Measurements from ENCODE around the gene LHX3. TPM values are rescaled to one million over a fixed set of nuclear protein-coding genes. Genes with fewer than 3 reads are reported as not detected.

LHX3 gene
- polyA plus RNA-seq, 4 donors: not detected

- no peaks in the 10 kb centered on the region for H3K36me3 ChIP-seq (ENCODE audit: control insufficient read depth in 3 of 3, insufficient read depth in 2 of 3, low read depth in 1 of 3, low read length in 3 of 3)
- DNase-seq: no peak
- H3K27me3 ChIP-seq (ENCODE audit: control insufficient read depth in 3 of 3, insufficient read depth in 3 of 3, low read length in 3 of 3): peaks cover 0 to 17% (median 3%) of the 10 kb centered on the region in 3 donors
- WGBS, 3 donors: 61 to 69% (median 65%) methylated on average over 35 to 42 of the region's 42 CpGs
- H3K27ac ChIP-seq (ENCODE audit: low read depth in 1 of 3, low read length in 2 of 3): no peak overlapping the region
- no peaks in the 10 kb centered on the region for H3K9me3 ChIP-seq (ENCODE audit: control insufficient read depth in 2 of 2, insufficient read depth in 1 of 2, low read depth in 1 of 2, low read length in 1 of 2)
- H3K4me3 ChIP-seq (ENCODE audit: low read depth in 1 of 3, low read length in 3 of 3): no peak overlapping the region
- no peak for FAIRE-seq
- no peaks in the 10 kb centered on the region for H3K4me1 ChIP-seq (ENCODE audit: control insufficient read depth in 3 of 3, insufficient read depth in 2 of 3, low read depth in 1 of 3, low read length in 2 of 3)
Measured at GRCh38 chr9:136156209-136157120, 48.5 kb downstream of the LHX3 start.

- FAIRE-seq: no peak
- no peak for DNase-seq
- Histone ChIP-seq H3K36me3 (ENCODE audit: control insufficient read depth in 3 of 3, insufficient read depth in 2 of 3, low read depth in 1 of 3, low read length in 3 of 3) (no peaks in the 10 kb centered on the region), H3K4me1 (ENCODE audit: control insufficient read depth in 3 of 3, insufficient read depth in 2 of 3, low read depth in 1 of 3, low read length in 2 of 3) (no peaks in the 10 kb centered on the region), H3K4me3 (ENCODE audit: low read depth in 1 of 3, low read length in 3 of 3) (no peak overlapping the region), H3K9me3 (ENCODE audit: control insufficient read depth in 2 of 2, insufficient read depth in 1 of 2, low read depth in 1 of 2, low read length in 1 of 2) (peaks cover 0 to 2% of the 10 kb centered on the region in 2 donors), H3K27ac (ENCODE audit: low read depth in 1 of 3, low read length in 2 of 3) (no peak overlapping the region), H3K27me3 (ENCODE audit: control insufficient read depth in 3 of 3, insufficient read depth in 3 of 3, low read length in 3 of 3) (peaks cover 0 to 17% (median 3%) of the 10 kb centered on the region in 3 donors)
- WGBS, 3 donors: 68 to 83% (median 70%) methylated on average over 17 of the region's 17 CpGs
Measured at GRCh38 chr9:136155576-136155975, 49.4 kb downstream of the LHX3 start.

- no peak overlapping the region for H3K27ac ChIP-seq (ENCODE audit: low read depth in 1 of 3, low read length in 2 of 3)
- no peak for FAIRE-seq
- H3K27me3 ChIP-seq (ENCODE audit: control insufficient read depth in 3 of 3, insufficient read depth in 3 of 3, low read length in 3 of 3): peaks cover 0 to 18% (median 3%) of the 10 kb centered on the region in 3 donors
- no peaks in the 10 kb centered on the region for H3K36me3 ChIP-seq (ENCODE audit: control insufficient read depth in 3 of 3, insufficient read depth in 2 of 3, low read depth in 1 of 3, low read length in 3 of 3)
- 88 to 94% (median 90%) methylated on average over 14 of the region's 14 CpGs for WGBS, 3 donors
- H3K4me1 ChIP-seq (ENCODE audit: control insufficient read depth in 3 of 3, insufficient read depth in 2 of 3, low read depth in 1 of 3, low read length in 2 of 3): no peaks in the 10 kb centered on the region
- no peak for DNase-seq
- peaks cover 0 to 2% of the 10 kb centered on the region in 2 donors for H3K9me3 ChIP-seq (ENCODE audit: control insufficient read depth in 2 of 2, insufficient read depth in 1 of 2, low read depth in 1 of 2, low read length in 1 of 2)
- H3K4me3 ChIP-seq (ENCODE audit: low read depth in 1 of 3, low read length in 3 of 3): no peak overlapping the region
Measured at GRCh38 chr9:136154943-136155342, 50.0 kb downstream of the LHX3 start.

- Histone ChIP-seq H3K27ac (ENCODE audit: low read depth in 1 of 3, low read length in 2 of 3) (no peak overlapping the region), H3K27me3 (ENCODE audit: control insufficient read depth in 3 of 3, insufficient read depth in 3 of 3, low read length in 3 of 3) (peaks cover 0 to 19% (median 3%) of the 10 kb centered on the region in 3 donors), H3K36me3 (ENCODE audit: control insufficient read depth in 3 of 3, insufficient read depth in 2 of 3, low read depth in 1 of 3, low read length in 3 of 3) (no peaks in the 10 kb centered on the region), H3K4me3 (ENCODE audit: low read depth in 1 of 3, low read length in 3 of 3) (no peak overlapping the region), H3K4me1 (ENCODE audit: control insufficient read depth in 3 of 3, insufficient read depth in 2 of 3, low read depth in 1 of 3, low read length in 2 of 3) (no peaks in the 10 kb centered on the region), H3K9me3 (ENCODE audit: control insufficient read depth in 2 of 2, insufficient read depth in 1 of 2, low read depth in 1 of 2, low read length in 1 of 2) (peaks cover 0 to 2% of the 10 kb centered on the region in 2 donors)
- DNase-seq (no peak), FAIRE-seq (no peak)
- WGBS, 3 donors: 22 to 65% (median 46%) methylated on average over 23 to 24 of the region's 24 CpGs
Measured at GRCh38 chr9:136153381-136154065, 51.4 kb downstream of the LHX3 start.

GRCh38 chr9:136152931-136153330 is 52.0 kb downstream of the LHX3 start:
- no peak for FAIRE-seq
- Histone ChIP-seq H3K27ac (ENCODE audit: low read depth in 1 of 3, low read length in 2 of 3) (no peak overlapping the region), H3K27me3 (ENCODE audit: control insufficient read depth in 3 of 3, insufficient read depth in 3 of 3, low read length in 3 of 3) (peaks cover 0 to 19% (median 5%) of the 10 kb centered on the region in 3 donors), H3K4me3 (ENCODE audit: low read depth in 1 of 3, low read length in 3 of 3) (no peak overlapping the region), H3K9me3 (ENCODE audit: control insufficient read depth in 2 of 2, insufficient read depth in 1 of 2, low read depth in 1 of 2, low read length in 1 of 2) (peaks cover 0 to 2% of the 10 kb centered on the region in 2 donors), H3K36me3 (ENCODE audit: control insufficient read depth in 3 of 3, insufficient read depth in 2 of 3, low read depth in 1 of 3, low read length in 3 of 3) (no peaks in the 10 kb centered on the region), H3K4me1 (ENCODE audit: control insufficient read depth in 3 of 3, insufficient read depth in 2 of 3, low read depth in 1 of 3, low read length in 2 of 3) (no peaks in the 10 kb centered on the region)
- WGBS, 3 donors: 89 to 92% (median 89%) methylated on average over 12 of the region's 12 CpGs
- no peak for DNase-seq

GRCh38 chr9:136152543-136152866 is 52.4 kb downstream of the LHX3 start:
- FAIRE-seq (no peak), DNase-seq (no peak)
- no peaks in the 10 kb centered on the region for H3K4me1 ChIP-seq (ENCODE audit: control insufficient read depth in 3 of 3, insufficient read depth in 2 of 3, low read depth in 1 of 3, low read length in 2 of 3)
- H3K27ac ChIP-seq (ENCODE audit: low read depth in 1 of 3, low read length in 2 of 3): no peak overlapping the region
- no peak overlapping the region for H3K4me3 ChIP-seq (ENCODE audit: low read depth in 1 of 3, low read length in 3 of 3)
- peaks cover 0 to 20% (median 9%) of the 10 kb centered on the region in 3 donors for H3K27me3 ChIP-seq (ENCODE audit: control insufficient read depth in 3 of 3, insufficient read depth in 3 of 3, low read length in 3 of 3)
- WGBS, 3 donors: 79 to 85% (median 82%) methylated on average over 4 of the region's 4 CpGs
- peaks cover 0 to 2% of the 10 kb centered on the region in 2 donors for H3K9me3 ChIP-seq (ENCODE audit: control insufficient read depth in 2 of 2, insufficient read depth in 1 of 2, low read depth in 1 of 2, low read length in 1 of 2)
- no peaks in the 10 kb centered on the region for H3K36me3 ChIP-seq (ENCODE audit: control insufficient read depth in 3 of 3, insufficient read depth in 2 of 3, low read depth in 1 of 3, low read length in 3 of 3)

GRCh38 chr9:136151848-136152542 is 52.9 kb downstream of the LHX3 start:
- H3K4me1 ChIP-seq (ENCODE audit: control insufficient read depth in 3 of 3, insufficient read depth in 2 of 3, low read depth in 1 of 3, low read length in 2 of 3): no peaks in the 10 kb centered on the region
- H3K36me3 ChIP-seq (ENCODE audit: control insufficient read depth in 3 of 3, insufficient read depth in 2 of 3, low read depth in 1 of 3, low read length in 3 of 3): no peaks in the 10 kb centered on the region
- DNase-seq (no peak), FAIRE-seq (no peak)
- peaks cover 0 to 20% (median 10%) of the 10 kb centered on the region in 3 donors for H3K27me3 ChIP-seq (ENCODE audit: control insufficient read depth in 3 of 3, insufficient read depth in 3 of 3, low read length in 3 of 3)
- no peak overlapping the region for H3K27ac ChIP-seq (ENCODE audit: low read depth in 1 of 3, low read length in 2 of 3)
- H3K4me3 ChIP-seq (ENCODE audit: low read depth in 1 of 3, low read length in 3 of 3): no peak overlapping the region
- WGBS, 3 donors: 78 to 93% (median 80%) methylated on average over 27 of the region's 27 CpGs
- H3K9me3 ChIP-seq (ENCODE audit: control insufficient read depth in 2 of 2, insufficient read depth in 1 of 2, low read depth in 1 of 2, low read length in 1 of 2): peaks cover 0 to 2% of the 10 kb centered on the region in 2 donors

GRCh38 chr9:136151214-136151804 is 53.6 kb downstream of the LHX3 start:
- H3K9me3 ChIP-seq (ENCODE audit: control insufficient read depth in 2 of 2, insufficient read depth in 1 of 2, low read depth in 1 of 2, low read length in 1 of 2): peaks cover 0 to 2% of the 10 kb centered on the region in 2 donors
- peaks cover 0 to 13% (median 10%) of the 10 kb centered on the region in 3 donors for H3K27me3 ChIP-seq (ENCODE audit: control insufficient read depth in 3 of 3, insufficient read depth in 3 of 3, low read length in 3 of 3)

More at GRCh38 chr9:136151214-136151804, 53.6 kb downstream of the LHX3 start:
- H3K4me1 ChIP-seq (ENCODE audit: control insufficient read depth in 3 of 3, insufficient read depth in 2 of 3, low read depth in 1 of 3, low read length in 2 of 3): no peaks in the 10 kb centered on the region
- no peak for DNase-seq
- no peaks in the 10 kb centered on the region for H3K36me3 ChIP-seq (ENCODE audit: control insufficient read depth in 3 of 3, insufficient read depth in 2 of 3, low read depth in 1 of 3, low read length in 3 of 3)
- WGBS, 3 donors: 50 to 67% (median 62%) methylated on average over 25 of the region's 25 CpGs
- no peak for FAIRE-seq
- no peak overlapping the region for H3K4me3 ChIP-seq (ENCODE audit: low read depth in 1 of 3, low read length in 3 of 3)
- no peak overlapping the region for H3K27ac ChIP-seq (ENCODE audit: low read depth in 1 of 3, low read length in 2 of 3)
